HEK293T (cell line): ENCODE results near the gene AFG3L2.
A peak's percentile ranks its signal among the peaks of the same experiment; 100 is the strongest.
"Not testable (repeated sequence)": the region's sequence is repeated elsewhere in the genome, so short reads cannot be mapped to it uniquely, and the experiment has no call there.

ENCODE experiments used
- CTCF ChIA-PET: fragments of 350-600 bp; formaldehyde crosslinking; extraction: SDS; loops from one replicate; lab custom pipeline; 2021; ENCODE audit warnings: antibody characterized with exemption, inconsistent platforms; lab: Yijun Ruan, JAX
- POLR2A ChIA-PET: fragments of 350-600 bp; formaldehyde crosslinking; extraction: SDS; loops from one replicate; lab custom pipeline; 2020; ENCODE audit warnings: antibody characterized with exemption, inconsistent platforms; lab: Yijun Ruan, JAX
- DNase-seq: peaks from one replicate; pipeline ENCODE4 v3.0.0; 2012; ENCODE audit warnings: mixed read lengths; ENCODE audit errors: extremely low spot score
- ARNT ChIP-seq: fragments of 450-650 bp; IDR thresholded peaks from 2 replicates; pipeline ENCODE4 v1.6.1; 2017; ENCODE audit warnings: mild to moderate bottlenecking
- BHLHE40 ChIP-seq: fragments of 450-650 bp; IDR thresholded peaks from 2 replicates; pipeline ENCODE4 v1.6.1; 2016; ENCODE audit warnings: mild to moderate bottlenecking, moderate library complexity, borderline replicate concordance
- CTBP1 ChIP-seq: fragments of 450-650 bp; IDR thresholded peaks from 2 replicates; pipeline ENCODE4 v1.6.1; 2016; ENCODE audit warnings: borderline replicate concordance
- ELF4 ChIP-seq: fragments of 450-650 bp; IDR thresholded peaks from 2 replicates; pipeline ENCODE4 v1.6.1; 2017; ENCODE audit warnings: antibody characterized with exemption
- FOXA1 ChIP-seq: fragments of 450-650 bp; IDR thresholded peaks from 2 replicates; pipeline ENCODE4 v1.6.1; 2016; ENCODE audit warnings: mild to moderate bottlenecking
- FOXK2 ChIP-seq: fragments of 450-650 bp; IDR thresholded peaks from 2 replicates; pipeline ENCODE4 v1.6.1; 2016; ENCODE audit warnings: mild to moderate bottlenecking
- FOXM1 ChIP-seq: fragments of 450-650 bp; IDR thresholded peaks from 2 replicates; pipeline ENCODE4 v1.6.1; 2017; ENCODE audit warnings: mild to moderate bottlenecking, borderline replicate concordance
- HDGF ChIP-seq: fragments of 450-650 bp; IDR thresholded peaks from 2 replicates; pipeline ENCODE4 v1.6.1; 2017; ENCODE audit warnings: antibody characterized with exemption, borderline replicate concordance
- L3MBTL2 ChIP-seq: fragments of 450-650 bp; conservative IDR thresholded peaks from 2 replicates; pipeline ENCODE4 v1.6.1; 2016; ENCODE audit warnings: mild to moderate bottlenecking
- LEF1 ChIP-seq: fragments of 450-650 bp; IDR thresholded peaks from 2 replicates; pipeline ENCODE4 v1.6.1; 2017; ENCODE audit warnings: mild to moderate bottlenecking, borderline replicate concordance
- NFRKB ChIP-seq: fragments of 450-650 bp; IDR thresholded peaks from 2 replicates; pipeline ENCODE4 v1.6.1; 2016; ENCODE audit warnings: mild to moderate bottlenecking, moderate library complexity
- PKNOX1 ChIP-seq: fragments of 450-650 bp; IDR thresholded peaks from 2 replicates; pipeline ENCODE4 v1.6.1; 2016
- SP1 ChIP-seq: fragments of 450-650 bp; IDR thresholded peaks from 2 replicates; pipeline ENCODE4 v1.6.1; 2017
- SUZ12 ChIP-seq: fragments of 450-650 bp; IDR thresholded peaks from 2 replicates; pipeline ENCODE4 v1.6.1; 2016; ENCODE audit warnings: mild to moderate bottlenecking
- TARDBP ChIP-seq: fragments of 450-650 bp; IDR thresholded peaks from 2 replicates; pipeline ENCODE4 v1.6.1; 2016
- ZNF384 ChIP-seq: fragments of 450-650 bp; IDR thresholded peaks from 2 replicates; pipeline ENCODE4 v1.6.1; 2016

Gene AFG3L2

GRCh38 chr18:12417687-12418086 lies 40.7 kb upstream of the AFG3L2 start:
- TF ChIP-seq SUZ12 (no peak), CTBP1 (no peak), ELF4 (no peak), FOXK2 (no peak), ARNT (no peak), PKNOX1 (no peak), ZNF384 (no peak), NFRKB (no peak), SP1 (no peak), FOXA1 (no peak)
- ChIA-PET CTCF (no interaction called here), POLR2A (no interaction called here)

GRCh38 chr18:12416098-12416729 lies 39.2 kb upstream of the AFG3L2 start:
- no peak for DNase-seq
- CTCF ChIA-PET = no interaction called here
- POLR2A ChIA-PET = no interaction called here
- TF ChIP-seq ARNT = no peak
- no peak for TF ChIP-seq HDGF
- no peak for TF ChIP-seq CTBP1
- TF ChIP-seq FOXM1 = no peak

More at GRCh38 chr18:12417687-12418086, 40.7 kb upstream of the AFG3L2 start:
- DNase-seq = no peak

DNA sequence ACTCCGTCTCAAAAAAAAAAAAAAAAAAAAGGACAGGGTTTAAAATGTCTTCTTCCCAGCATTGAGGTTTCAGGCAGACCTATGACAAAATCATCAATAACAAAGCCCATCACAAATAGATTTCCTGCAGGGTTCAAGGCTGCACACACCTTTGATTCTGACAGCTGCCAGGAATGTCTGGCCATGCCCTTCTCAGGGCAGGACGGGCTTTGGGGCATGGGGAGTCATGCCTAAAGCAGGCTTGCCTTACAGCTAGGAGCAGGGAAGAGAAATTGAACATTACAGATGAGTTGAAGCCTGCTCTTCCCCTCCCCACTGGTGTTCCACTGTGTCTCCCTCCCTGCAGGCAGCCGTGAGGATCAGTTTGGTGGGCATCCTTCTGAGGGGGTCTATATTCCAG lies 34.4 kb upstream of the AFG3L2 start:
- TF ChIP-seq PKNOX1 = no peak
- TF ChIP-seq ELF4 = no peak
- TF ChIP-seq CTBP1 = no peak
- no peak for TF ChIP-seq TARDBP
- TF ChIP-seq BHLHE40 = no peak
- no peak for TF ChIP-seq HDGF
- TF ChIP-seq SP1 = no peak
- ChIA-PET CTCF (no interaction called here), POLR2A (no interaction called here)
- DNase-seq = no peak

GRCh38 chr18:12410747-12411146 lies 33.7 kb upstream of the AFG3L2 start:
- DNase-seq, POLR2A ChIA-PET: not testable (repeated sequence)
- CTCF ChIA-PET = interaction anchor here (0.7 kb wide), 1 partner anchor 139 kb away, joined by 3 read pairs; no protein-coding TSS in a partner anchor

DNA sequence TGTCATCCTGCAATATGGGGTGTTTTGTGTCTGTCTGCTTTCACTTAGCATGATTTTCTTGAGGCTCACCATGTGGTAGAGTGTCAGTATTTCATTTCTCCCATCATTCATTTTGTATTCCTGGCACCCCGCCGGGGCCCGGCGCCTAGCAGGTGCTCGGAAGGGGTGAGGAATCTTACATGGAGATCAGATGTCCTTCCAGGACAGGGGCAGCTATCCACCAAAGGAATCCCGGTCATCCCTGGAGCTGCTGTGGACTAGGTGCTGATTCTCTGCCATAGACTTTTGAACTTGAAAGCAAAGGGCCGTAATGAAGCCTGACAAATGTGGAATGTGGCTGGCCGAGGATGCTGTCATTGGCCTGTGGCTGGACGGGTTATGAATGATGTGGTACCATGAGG lies 33.1 kb upstream of the AFG3L2 start:
- POLR2A ChIA-PET = no interaction called here
- TF ChIP-seq CTBP1 (no peak), FOXK2 (no peak), ELF4 (no peak), PKNOX1 (peak; percentile 47), TARDBP (no peak), SP1 (no peak), FOXM1 (no peak), NFRKB (no peak), HDGF (no peak)
- CTCF ChIA-PET = no interaction called here
- DNase-seq = no peak

GRCh38 chr18:12409469-12409868 lies 32.4 kb upstream of the AFG3L2 start:
- ChIA-PET POLR2A (no interaction called here), CTCF (no interaction called here)
- TF ChIP-seq FOXK2 (no peak), PKNOX1 (no peak), L3MBTL2 (no peak), NFRKB (no peak), SUZ12 (no peak), FOXA1 (no peak), SP1 (no peak), BHLHE40 (no peak), ELF4 (no peak), LEF1 (no peak), ARNT (no peak), FOXM1 (no peak)
- no peak for DNase-seq
